ENCODE data around the gene TTC39A.

TTC39A gene

GRCh38 chr1:51369171-51369570, 38.8 kb upstream of the TTC39A start:
- no peak for TF ChIP-seq SIN3A (IDR thresholded peaks at IDR 0.05; ENCODE audit: borderline replicate concordance, insufficient read depth, low read length)
- TF ChIP-seq POLR2AphosphoS5 (IDR thresholded peaks at IDR 0.05; ENCODE audit: low read depth, low read length) = no peak
- TF ChIP-seq, protein P1, sequence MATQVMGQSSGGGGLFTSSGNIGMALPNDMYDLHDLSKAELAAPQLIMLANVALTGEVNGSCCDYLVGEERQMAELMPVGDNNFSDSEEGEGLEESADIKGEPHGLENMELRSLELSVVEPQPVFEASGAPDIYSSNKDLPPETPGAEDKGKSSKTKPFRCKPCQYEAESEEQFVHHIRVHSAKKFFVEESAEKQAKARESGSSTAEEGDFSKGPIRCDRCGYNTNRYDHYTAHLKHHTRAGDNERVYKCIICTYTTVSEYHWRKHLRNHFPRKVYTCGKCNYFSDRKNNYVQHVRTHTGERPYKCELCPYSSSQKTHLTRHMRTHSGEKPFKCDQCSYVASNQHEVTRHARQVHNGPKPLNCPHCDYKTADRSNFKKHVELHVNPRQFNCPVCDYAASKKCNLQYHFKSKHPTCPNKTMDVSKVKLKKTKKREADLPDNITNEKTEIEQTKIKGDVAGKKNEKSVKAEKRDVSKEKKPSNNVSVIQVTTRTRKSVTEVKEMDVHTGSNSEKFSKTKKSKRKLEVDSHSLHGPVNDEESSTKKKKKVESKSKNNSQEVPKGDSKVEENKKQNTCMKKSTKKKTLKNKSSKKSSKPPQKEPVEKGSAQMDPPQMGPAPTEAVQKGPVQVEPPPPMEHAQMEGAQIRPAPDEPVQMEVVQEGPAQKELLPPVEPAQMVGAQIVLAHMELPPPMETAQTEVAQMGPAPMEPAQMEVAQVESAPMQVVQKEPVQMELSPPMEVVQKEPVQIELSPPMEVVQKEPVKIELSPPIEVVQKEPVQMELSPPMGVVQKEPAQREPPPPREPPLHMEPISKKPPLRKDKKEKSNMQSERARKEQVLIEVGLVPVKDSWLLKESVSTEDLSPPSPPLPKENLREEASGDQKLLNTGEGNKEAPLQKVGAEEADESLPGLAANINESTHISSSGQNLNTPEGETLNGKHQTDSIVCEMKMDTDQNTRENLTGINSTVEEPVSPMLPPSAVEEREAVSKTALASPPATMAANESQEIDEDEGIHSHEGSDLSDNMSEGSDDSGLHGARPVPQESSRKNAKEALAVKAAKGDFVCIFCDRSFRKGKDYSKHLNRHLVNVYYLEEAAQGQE (IDR thresholded peaks at IDR 0.05; ENCODE audit: insufficient read depth in 1 of 2, low read depth in 2 of 2, low read length in 2 of 2) = no peak
- TF ChIP-seq FOXP2 (optimal IDR thresholded peaks at IDR 0.05; ENCODE audit: borderline replicate concordance, extremely low read depth, extremely low read length, insufficient read depth) = no peak
- TF ChIP-seq TAF1 (IDR thresholded peaks at IDR 0.05; ENCODE audit: borderline replicate concordance, insufficient read depth, low read length) = no peak

GRCh38 chr1:51365774-51366173, 35.4 kb upstream of the TTC39A start:
- TF ChIP-seq, protein P1 (IDR thresholded peaks at IDR 0.05; ENCODE audit: insufficient read depth in 1 of 2, low read depth in 2 of 2, low read length in 2 of 2) = no peak
- TF ChIP-seq SIN3A (IDR thresholded peaks at IDR 0.05; ENCODE audit: borderline replicate concordance, insufficient read depth, low read length) (no peak), FOXP2 (optimal IDR thresholded peaks at IDR 0.05; ENCODE audit: borderline replicate concordance, extremely low read depth, extremely low read length, insufficient read depth) (no peak), POLR2AphosphoS5 (IDR thresholded peaks at IDR 0.05; ENCODE audit: low read depth, low read length) (no peak), TAF1 (IDR thresholded peaks at IDR 0.05; ENCODE audit: borderline replicate concordance, insufficient read depth, low read length) (no peak)

DNA sequence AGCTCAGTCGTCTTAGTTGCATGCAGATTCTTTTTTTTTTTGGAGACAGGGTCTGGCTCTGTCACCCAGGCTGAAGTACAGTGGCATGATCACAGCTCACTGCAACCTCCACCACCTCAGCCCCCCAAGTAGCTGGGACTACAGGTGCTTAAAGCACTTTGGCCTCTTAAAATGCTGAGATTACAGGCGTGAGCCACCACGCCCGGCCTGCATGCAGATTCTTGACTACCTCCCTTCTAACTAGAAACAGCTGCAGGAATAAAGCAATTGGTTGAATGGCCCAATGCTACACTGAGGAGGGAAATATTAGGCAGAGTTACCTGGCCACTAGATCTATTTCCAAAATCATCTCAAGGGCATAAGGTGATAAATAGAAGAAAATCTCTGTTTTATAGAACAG, 29.5 kb upstream of the TTC39A start:
- TF ChIP-seq POLR2AphosphoS5 (IDR thresholded peaks at IDR 0.05; ENCODE audit: low read depth, low read length) (no peak), FOXP2 (optimal IDR thresholded peaks at IDR 0.05; ENCODE audit: borderline replicate concordance, extremely low read depth, extremely low read length, insufficient read depth) (no peak), TAF1 (IDR thresholded peaks at IDR 0.05; ENCODE audit: borderline replicate concordance, insufficient read depth, low read length) (no peak), SIN3A (IDR thresholded peaks at IDR 0.05; ENCODE audit: borderline replicate concordance, insufficient read depth, low read length) (no peak)
- TF ChIP-seq, protein P1 (IDR thresholded peaks at IDR 0.05; ENCODE audit: insufficient read depth in 1 of 2, low read depth in 2 of 2, low read length in 2 of 2) = no peak

DNA sequence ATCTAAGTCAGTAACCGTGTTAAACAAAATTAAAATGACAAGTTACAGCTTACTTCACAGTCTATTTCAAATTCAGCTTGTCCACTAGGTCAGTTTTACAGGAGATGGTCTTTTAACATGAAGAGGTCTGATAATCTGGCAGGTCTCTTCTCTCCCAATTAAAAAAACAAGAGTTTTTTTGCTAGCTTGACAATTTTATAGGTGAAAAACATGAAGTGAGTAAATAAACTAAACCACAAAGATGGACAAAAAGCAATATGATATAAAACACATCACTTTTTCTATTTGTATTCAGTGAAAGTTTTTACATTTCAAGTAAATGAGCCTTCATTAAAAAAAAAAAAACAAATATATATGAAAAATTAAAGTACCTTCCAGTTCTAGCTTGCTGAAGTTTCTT, 25.0 kb upstream of the TTC39A start:
- no peak for TF ChIP-seq SIN3A (IDR thresholded peaks at IDR 0.05; ENCODE audit: borderline replicate concordance, insufficient read depth, low read length)
- TF ChIP-seq TAF1 (IDR thresholded peaks at IDR 0.05; ENCODE audit: borderline replicate concordance, insufficient read depth, low read length) = no peak
- TF ChIP-seq FOXP2 (optimal IDR thresholded peaks at IDR 0.05; ENCODE audit: borderline replicate concordance, extremely low read depth, extremely low read length, insufficient read depth) = no peak
- TF ChIP-seq POLR2AphosphoS5 (IDR thresholded peaks at IDR 0.05; ENCODE audit: low read depth, low read length) = no peak
- TF ChIP-seq, protein P1 (IDR thresholded peaks at IDR 0.05; ENCODE audit: insufficient read depth in 1 of 2, low read depth in 2 of 2, low read length in 2 of 2) = no peak

- TF ChIP-seq, protein P1 (IDR thresholded peaks at IDR 0.05; ENCODE audit: insufficient read depth in 1 of 2, low read depth in 2 of 2, low read length in 2 of 2) = no peak
- no peak for TF ChIP-seq SIN3A (IDR thresholded peaks at IDR 0.05; ENCODE audit: borderline replicate concordance, insufficient read depth, low read length)
- no peak for TF ChIP-seq FOXP2 (optimal IDR thresholded peaks at IDR 0.05; ENCODE audit: borderline replicate concordance, extremely low read depth, extremely low read length, insufficient read depth)
- no peak for TF ChIP-seq POLR2AphosphoS5 (IDR thresholded peaks at IDR 0.05; ENCODE audit: low read depth, low read length)
- TF ChIP-seq TAF1 (IDR thresholded peaks at IDR 0.05; ENCODE audit: borderline replicate concordance, insufficient read depth, low read length) = no peak
Measured at GRCh38 chr1:51354416-51354815, 24.1 kb upstream of the TTC39A start.

Data from PFSK-1 (cell line).